SK-N-SH (cell line): Measurements from ENCODE around the gene CHI3L2. TPM values are rescaled to one million over a fixed set of nuclear protein-coding genes. Genes with fewer than 3 reads are reported as not detected.

Source experiments
- CTCF ChIA-PET: fragments of 300-600, 350-600 bp; formaldehyde crosslinking; extraction: SDS; loops from one replicate; lab custom pipeline; 2021; lab: Yijun Ruan, JAX
- POLR2A ChIA-PET: fragments of 350-600 bp; sonication (Branson Sonifier 250); formaldehyde crosslinking; extraction: SDS; loops from one replicate; lab custom pipeline; 2020; ENCODE audit warnings: antibody characterized with exemption, inconsistent platforms; lab: Yijun Ruan, JAX
- DNase-seq: peaks from one replicate; pipeline ENCODE4 v3.0.0; 2012
- H2AFZ ChIP-seq: fragments of 200-600 bp; sonication (generic); 2 replicates; pipeline ENCODE4 v1.8.1; 2016; ENCODE audit warnings: antibody characterized with exemption, mild to moderate bottlenecking, low read depth
- H3F3A ChIP-seq: fragments of 200-600 bp; sonication (generic); replicated peaks from 2 replicates; pipeline ENCODE3; 2016; ENCODE audit warnings: antibody characterized with exemption, mild to moderate bottlenecking; ENCODE audit not compliant: insufficient read depth
- H3K27ac ChIP-seq, 2 experiments: fragments of 200-500 bp in 1 of 2; fragments of 200-600 bp in 1 of 2; sonication (Bioruptor generic) in 1 of 2; sonication (generic), shearing (Covaris generic) in 1 of 2; 2 replicates each; pipeline versions ENCODE4 v1.5.1 to v1.6.1; 2014 to 2016; ENCODE audit warnings: low read depth in 2 of 2, inconsistent platforms in 1 of 2, low read length in 1 of 2, mild to moderate bottlenecking in 1 of 2, mixed read lengths in 1 of 2
- H3K27me3 ChIP-seq: fragments of 200-600 bp; sonication (generic), shearing (Covaris generic); 2 replicates; pipeline ENCODE4 v1.6.1; 2016; ENCODE audit warnings: mixed run types; ENCODE audit not compliant: insufficient read depth
- H3K36me3 ChIP-seq, 2 experiments: fragments of 200-500 bp in 1 of 2; fragments of 200-600 bp in 1 of 2; sonication (Bioruptor generic) in 1 of 2; sonication (generic) in 1 of 2; replicated peaks in 1 of 2; 2 replicates each; pipeline versions ENCODE3 to v1.5.1; 2014 to 2016; ENCODE audit warnings: low read length in 1 of 2, mild to moderate bottlenecking in 1 of 2; ENCODE audit not compliant: insufficient read depth in 2 of 2, control insufficient read depth in 1 of 2
- H3K4me1 ChIP-seq, 2 experiments: fragments of 200-500 bp in 1 of 2; fragments of 200-600 bp in 1 of 2; sonication (Bioruptor generic) in 1 of 2; sonication (generic), shearing (Covaris generic) in 1 of 2; 2 replicates each; pipeline versions ENCODE4 v1.5.1 to v1.6.1; 2014 to 2016; ENCODE audit warnings: low read depth in 1 of 2, low read length in 1 of 2, mixed run types in 1 of 2; ENCODE audit not compliant: insufficient read depth in 2 of 2, control insufficient read depth in 1 of 2
- H3K4me2 ChIP-seq: fragments of 200-600 bp; sonication (generic), shearing (Covaris generic); 2 replicates; pipeline ENCODE4 v1.6.1; 2017; ENCODE audit warnings: mixed run types
- H3K4me3 ChIP-seq, 2 experiments: fragments of 200-500 bp in 1 of 2; fragments of 200-600 bp in 1 of 2; sonication (Bioruptor generic) in 1 of 2; sonication (generic), shearing (Covaris generic) in 1 of 2; 2 replicates each; pipeline versions ENCODE4 v1.5.1 to v1.8.1; 2014 to 2016; ENCODE audit warnings: low read depth in 2 of 2, inconsistent platforms in 1 of 2, low read length in 1 of 2, mild to moderate bottlenecking in 1 of 2, mixed read lengths in 1 of 2, moderate library complexity in 1 of 2
- H3K79me2 ChIP-seq: fragments of 200-600 bp; sonication (generic); 2 replicates; pipeline ENCODE4 v1.8.1; 2017; ENCODE audit warnings: mild to moderate bottlenecking; ENCODE audit not compliant: insufficient read depth
- H3K9ac ChIP-seq: fragments of 200-600 bp; sonication (generic); 2 replicates; pipeline ENCODE4 v1.6.1; 2017; ENCODE audit warnings: mixed run types
- H3K9me2 ChIP-seq: fragments of 200-600 bp; sonication (generic); 2 replicates; pipeline ENCODE4 v1.6.1; 2017; ENCODE audit warnings: mixed run types
- H3K9me3 ChIP-seq: fragments of 200-600 bp; sonication (generic); 2 replicates; pipeline ENCODE4 v1.6.1; 2017; ENCODE audit warnings: mixed run types, mild to moderate bottlenecking, moderate library complexity
- H4K20me1 ChIP-seq: fragments of 200-600 bp; sonication (generic); 2 replicates; pipeline ENCODE4 v1.6.1; 2017; ENCODE audit warnings: mild to moderate bottlenecking, mixed run types; ENCODE audit not compliant: insufficient read depth
- CHD2 ChIP-seq: fragments of 150-350 bp; IDR thresholded peaks from 2 replicates; pipeline ENCODE4 v1.6.1; 2018; ENCODE audit warnings: low read length; ENCODE audit not compliant: partially characterized antibody
- CTCF ChIP-seq: fragments of 200-600 bp; sonication (generic); IDR thresholded peaks from 2 replicates; pipeline ENCODE4 v1.6.1; 2017; ENCODE audit warnings: antibody characterized with exemption, mild to moderate bottlenecking, moderate library complexity
- EP300 ChIP-seq, 2 experiments: IDR thresholded peaks; 2 replicates each; pipeline versions ENCODE4 v1.4.0 to v1.6.1; 2012; ENCODE audit warnings: borderline replicate concordance in 1 of 2, low read depth in 1 of 2, low read length in 1 of 2
- FOXJ3 ChIP-seq: sonication (generic); formaldehyde crosslinking; IDR thresholded peaks from 2 replicates; pipeline ENCODE4 v1.5.1; 2020; ENCODE audit warnings: mild to moderate bottlenecking, missing genetic modification reagents
- FOXM1 ChIP-seq: IDR thresholded peaks from 2 replicates; pipeline ENCODE4 v1.4.0; 2012; ENCODE audit warnings: low read depth, mild to moderate bottlenecking
- GABPA ChIP-seq: IDR thresholded peaks from 2 replicates; pipeline ENCODE4 v1.4.0; 2012; ENCODE audit warnings: low read depth, mild to moderate bottlenecking
- IRF3 ChIP-seq: fragments of 150-350 bp; IDR thresholded peaks from 2 replicates; pipeline ENCODE4 v1.6.1; 2016; ENCODE audit warnings: mild to moderate bottlenecking, low read depth, low read length
- NFIC ChIP-seq: IDR thresholded peaks from 2 replicates; pipeline ENCODE4 v1.4.0; 2012; ENCODE audit warnings: borderline replicate concordance
- NRF1 ChIP-seq: IDR thresholded peaks from 2 replicates; pipeline ENCODE4 v1.6.1; 2012; ENCODE audit warnings: low read depth, mild to moderate bottlenecking, low read length
- PBX3 ChIP-seq: IDR thresholded peaks from 2 replicates; pipeline ENCODE4; 2012
- RAD21 ChIP-seq: IDR thresholded peaks from 2 replicates; pipeline ENCODE4 v1.6.1; 2012; ENCODE audit warnings: mild to moderate bottlenecking, low read length
- REST ChIP-seq: IDR thresholded peaks from 2 replicates; pipeline ENCODE4 v1.6.1; 2012; ENCODE audit warnings: mild to moderate bottlenecking, low read depth, low read length, moderate library complexity
- SMC3 ChIP-seq: IDR thresholded peaks from 2 replicates; pipeline ENCODE4 v1.6.1; 2012; ENCODE audit warnings: low read depth, low read length, improper control_type of control experiment
- TAF1 ChIP-seq: IDR thresholded peaks from 2 replicates; pipeline ENCODE4 v1.6.1; 2012; ENCODE audit warnings: low read depth, mild to moderate bottlenecking, low read length, moderate library complexity, borderline replicate concordance
- TCF12 ChIP-seq: IDR thresholded peaks from 2 replicates; pipeline ENCODE4 v1.4.0; 2012
- USF2 ChIP-seq: fragments of 150-350 bp; IDR thresholded peaks from 2 replicates; pipeline ENCODE4 v1.6.1; 2017; ENCODE audit warnings: antibody characterized with exemption, low read length, low read depth, borderline replicate concordance
- WGBS: methylation state at CpG from one replicate; pipeline ENCODE4 v1.1.6; 2017; ENCODE audit warnings: low lambda C conversion rate; 5-methylcytosine and 5-hydroxymethylcytosine counted together
- polyA plus RNA-seq, 3 experiments: library from polyadenylated mRNA; depleted of rRNA; stranded (reverse); fragments of >200 nt; gene quantifications; 2 replicates each; pipeline ENCODE4 v1.2.3, GENCODE V29; 2012

Gene CHI3L2
- polyA plus RNA-seq, 1 of the 3 experiments (the other 2 are of a cell fraction), result 0.92 TPM

- Histone ChIP-seq H2AFZ (0 out of 2 replicates have a peak overlapping the region, but pooled peaks have one; percentile 31), H4K20me1 (no peaks in the 10 kb centered on the region), H3K36me3 (no peaks in the 10 kb centered on the region), H3K4me3 (peak overlapping the region in 1 of 2 experiments; percentile 14; a peak in 1 of 4 replicates), H3K27me3 (no peaks in the 10 kb centered on the region), H3K9me3 (no peaks in the 10 kb centered on the region), H3K9me2 (no peaks in the 10 kb centered on the region), H3F3A (peaks cover 5% of the 10 kb centered on the region), H3K9ac (no peak overlapping the region), H3K79me2 (no peaks in the 10 kb centered on the region), H3K4me2 (peak overlapping the region; percentile 39; the same call in 1 of the 2 replicates), H3K27ac (no peak overlapping the region), H3K4me1 (peaks cover 0 to 17% of the 10 kb centered on the region in 2 experiments; a peak in 3 of 4 replicates)
- CTCF ChIA-PET, result interaction anchor here (0.6 to 10.2 kb wide), 41 partner anchors 8 to 546 kb away, joined by 3 to 161 read pairs (median 4); no protein-coding TSS in a partner anchor
- POLR2A ChIA-PET, result no interaction called here
- DNase-seq, result peak; percentile 85
- peak; percentile 95 for TF ChIP-seq CTCF
- peak; percentile 93 for TF ChIP-seq SMC3
- TF ChIP-seq RAD21, result peak; percentile 92
- no peak for TF ChIP-seq CHD2
- WGBS, result 3% methylated on average over 9 of the region's 10 CpGs
Measured at GRCh38 chr1:111222308-111223125, 5.0 kb upstream of the CHI3L2 start.

GRCh38 chr1:111223126-111223685 is 4.3 kb upstream of the CHI3L2 start:
- WGBS, result 71% methylated on average over 6 of the region's 6 CpGs
- H3K4me2 ChIP-seq, result no peak overlapping the region
- no peaks in the 10 kb centered on the region for H3K9me3 ChIP-seq
- POLR2A ChIA-PET, result no interaction called here
- peaks cover 11% of the 10 kb centered on the region for H3F3A ChIP-seq
- H3K36me3 ChIP-seq, result no peaks in the 10 kb centered on the region
- no peaks in the 10 kb centered on the region for H3K9me2 ChIP-seq
- peaks cover 0 to 24% of the 10 kb centered on the region in 2 experiments; a peak in 3 of 4 replicates for H3K4me1 ChIP-seq
- DNase-seq, result no peak
- no peaks in the 10 kb centered on the region for H4K20me1 ChIP-seq
- H3K79me2 ChIP-seq, result no peaks in the 10 kb centered on the region
- no peak overlapping the region for H3K9ac ChIP-seq
- H3K27ac ChIP-seq, result no peak overlapping the region
- H3K4me3 ChIP-seq, result peak overlapping the region in 1 of 2 experiments; percentile 14; a peak in 1 of 4 replicates
- H3K27me3 ChIP-seq, result no peaks in the 10 kb centered on the region
- CTCF ChIA-PET, result interaction anchor here (0.6 to 10.2 kb wide), 39 partner anchors 9 to 545 kb away, joined by 3 to 161 read pairs (median 4); partner anchors contain the start of genes ATP5PB and WDR77
- H2AFZ ChIP-seq, result peak overlapping the region; percentile 28; the same call in 1 of the 2 replicates
- TF ChIP-seq REST (no peak), IRF3 (no peak), GABPA (no peak), FOXJ3 (no peak), FOXM1 (no peak), USF2 (no peak), SMC3 (no peak), TAF1 (no peak), CHD2 (no peak), NFIC (no peak), PBX3 (no peak), TCF12 (no peak), EP300 (IDR thresholded peaks at IDR 0.05; ENCODE audit: borderline replicate concordance in 1 of 2, low read depth in 1 of 2, low read length in 1 of 2) (no peak), NRF1 (no peak)
